HUES64 (cell line): ENCODE data around the gene DDX49.

Source experiments
- H3K27ac ChIP-seq: 2 replicates; pipeline ENCODE4 v1.7.0; 2013; ENCODE audit warnings: low read depth, low read length, inconsistent platforms
- H3K27me3 ChIP-seq: 2 replicates; pipeline ENCODE4 v1.6.1; 2013; ENCODE audit warnings: mild to moderate bottlenecking, low read length; ENCODE audit not compliant: insufficient read depth
- H3K36me3 ChIP-seq: 2 replicates; pipeline ENCODE4 v1.6.1; 2013; ENCODE audit warnings: mild to moderate bottlenecking, low read length; ENCODE audit not compliant: insufficient read depth
- H3K4me1 ChIP-seq: 2 replicates; pipeline ENCODE4 v1.6.1; 2013; ENCODE audit warnings: mild to moderate bottlenecking, low read length, moderate library complexity; ENCODE audit not compliant: insufficient read depth
- H3K4me3 ChIP-seq: 2 replicates; pipeline ENCODE4 v1.5.1; 2013; ENCODE audit warnings: mild to moderate bottlenecking, low read length, moderate library complexity
- H3K9ac ChIP-seq: 2 replicates; pipeline ENCODE4 v1.6.1; 2013; ENCODE audit warnings: mild to moderate bottlenecking, low read depth, low read length
- H3K9me3 ChIP-seq: 2 replicates; pipeline ENCODE4 v1.6.1; 2013; ENCODE audit warnings: low read depth, low read length; ENCODE audit not compliant: insufficient read depth
- WGBS: fragments of 150-250, 120-280 bp; methylation state at CpG from one replicate; pipeline ENCODE4 v1.1.7; 2013; ENCODE audit warnings: missing lambda C conversion rate; 5-methylcytosine and 5-hydroxymethylcytosine counted together

The DDX49 gene

GRCh38 chr19:18920400-18920799 lies 885 bp downstream of the DDX49 start:
- Histone ChIP-seq H3K4me1 (0 out of 2 replicates have a peak, but pooled peaks cover 2% of the 10 kb centered on the region), H3K27ac (no peak overlapping the region), H3K9me3 (no peaks in the 10 kb centered on the region), H3K36me3 (peaks cover 32% of the 10 kb centered on the region), H3K4me3 (peak overlapping the region; percentile 99), H3K9ac (peak overlapping the region; percentile 81), H3K27me3 (no peaks in the 10 kb centered on the region)
- 75% methylated on average over 9 of the region's 9 CpGs for WGBS

- no peak overlapping the region for H3K9ac ChIP-seq
- 0 out of 2 replicates have a peak, but pooled peaks cover 2% of the 10 kb centered on the region for H3K4me1 ChIP-seq
- 95% methylated on average over 17 of the region's 17 CpGs for WGBS
- peaks cover 41% of the 10 kb centered on the region for H3K36me3 ChIP-seq
- H3K27me3 ChIP-seq = no peaks in the 10 kb centered on the region
- H3K9me3 ChIP-seq = no peaks in the 10 kb centered on the region
- H3K27ac ChIP-seq = no peak overlapping the region
- H3K4me3 ChIP-seq = no peak overlapping the region
These were observed 2.1 kb downstream of the DDX49 start for GRCh38 chr19:18921593-18921992.

- H3K4me3 ChIP-seq = no peak overlapping the region
- WGBS = 93% methylated on average over 29 of the region's 29 CpGs
- no peak overlapping the region for H3K27ac ChIP-seq
- H3K27me3 ChIP-seq = no peaks in the 10 kb centered on the region
- H3K4me1 ChIP-seq = 0 out of 2 replicates have a peak, but pooled peaks cover 2% of the 10 kb centered on the region
- peaks cover 45% of the 10 kb centered on the region for H3K36me3 ChIP-seq
- no peaks in the 10 kb centered on the region for H3K9me3 ChIP-seq
- H3K9ac ChIP-seq = no peak overlapping the region
These were observed 2.9 kb downstream of the DDX49 start for GRCh38 chr19:18922228-18922985.

- 0 out of 2 replicates have a peak, but pooled peaks cover 2% of the 10 kb centered on the region for H3K4me1 ChIP-seq
- no peaks in the 10 kb centered on the region for H3K9me3 ChIP-seq
- H3K27me3 ChIP-seq = no peaks in the 10 kb centered on the region
- H3K4me3 ChIP-seq = no peak overlapping the region
- H3K27ac ChIP-seq = no peak overlapping the region
- 96% methylated on average over 15 of the region's 15 CpGs for WGBS
- no peak overlapping the region for H3K9ac ChIP-seq
- peaks cover 61% of the 10 kb centered on the region for H3K36me3 ChIP-seq
These were observed 5.2 kb downstream of the DDX49 start for GRCh38 chr19:18924684-18925213.

- H3K36me3 ChIP-seq = peaks cover 50% of the 10 kb centered on the region
- H3K4me3 ChIP-seq = no peak overlapping the region
- peaks cover 4% of the 10 kb centered on the region; the same call in 1 of the 2 replicates for H3K4me1 ChIP-seq
- no peaks in the 10 kb centered on the region for H3K9me3 ChIP-seq
- no peaks in the 10 kb centered on the region for H3K27me3 ChIP-seq
- WGBS = 94% methylated on average over 26 of the region's 26 CpGs
- no peak overlapping the region for H3K9ac ChIP-seq
- no peak overlapping the region for H3K27ac ChIP-seq
These were observed 8.7 kb downstream of the DDX49 start for GRCh38 chr19:18928018-18928805.

GRCh38 chr19:18929311-18929710 lies 9.8 kb downstream of the DDX49 start:
- H3K27ac ChIP-seq = no peak overlapping the region
- WGBS = 96% methylated on average over 25 of the region's 25 CpGs
- H3K9me3 ChIP-seq = no peaks in the 10 kb centered on the region
- no peak overlapping the region for H3K9ac ChIP-seq
- no peak overlapping the region for H3K4me3 ChIP-seq
- H3K4me1 ChIP-seq = peaks cover 6% of the 10 kb centered on the region; the same call in 1 of the 2 replicates
- H3K27me3 ChIP-seq = no peaks in the 10 kb centered on the region
- peaks cover 46% of the 10 kb centered on the region for H3K36me3 ChIP-seq

- 80% methylated on average over 34 of the region's 34 CpGs for WGBS
- Histone ChIP-seq H3K36me3 (peaks cover 35% of the 10 kb centered on the region; the same call in 1 of the 2 replicates), H3K9ac (no peak overlapping the region), H3K27me3 (no peaks in the 10 kb centered on the region), H3K4me3 (0 out of 2 replicates have a peak overlapping the region, but pooled peaks have one; percentile 31), H3K4me1 (peaks cover 6% of the 10 kb centered on the region; the same call in 1 of the 2 replicates), H3K9me3 (no peaks in the 10 kb centered on the region), H3K27ac (no peak overlapping the region)
These were observed 12.0 kb downstream of the DDX49 start for GRCh38 chr19:18931316-18932162.

- peak overlapping the region; percentile 59 for H3K4me3 ChIP-seq
- H3K4me1 ChIP-seq = peaks cover 6% of the 10 kb centered on the region; the same call in 1 of the 2 replicates
- H3K27ac ChIP-seq = no peak overlapping the region
- no peak overlapping the region; the same call in 1 of the 2 replicates for H3K9ac ChIP-seq
- H3K36me3 ChIP-seq = peaks cover 31% of the 10 kb centered on the region; the same call in 1 of the 2 replicates
- H3K9me3 ChIP-seq = no peaks in the 10 kb centered on the region
- no peaks in the 10 kb centered on the region for H3K27me3 ChIP-seq
- WGBS = 5% methylated on average over 37 of the region's 37 CpGs
These were observed 12.8 kb downstream of the DDX49 start for GRCh38 chr19:18932216-18932841.

GRCh38 chr19:18933297-18933696 lies 13.8 kb downstream of the DDX49 start:
- H3K9me3 ChIP-seq = no peaks in the 10 kb centered on the region
- H3K27ac ChIP-seq = no peak overlapping the region
- H3K36me3 ChIP-seq = peaks cover 24% of the 10 kb centered on the region
- 77% methylated on average over 13 of the region's 13 CpGs for WGBS
- H3K4me3 ChIP-seq = peak overlapping the region; percentile 45; the same call in 1 of the 2 replicates
- H3K9ac ChIP-seq = no peak overlapping the region
- H3K27me3 ChIP-seq = no peaks in the 10 kb centered on the region
- peaks cover 6% of the 10 kb centered on the region; the same call in 1 of the 2 replicates for H3K4me1 ChIP-seq

- H3K4me1 ChIP-seq = peaks cover 14% of the 10 kb centered on the region; the same call in 1 of the 2 replicates
- peaks cover 3% of the 10 kb centered on the region; the same call in 1 of the 2 replicates for H3K27me3 ChIP-seq
- H3K4me3 ChIP-seq = peak overlapping the region; percentile 74
- WGBS = 92% methylated on average over 3 of the region's 3 CpGs
- peaks cover 15% of the 10 kb centered on the region for H3K36me3 ChIP-seq
- no peaks in the 10 kb centered on the region for H3K9me3 ChIP-seq
- no peak overlapping the region for H3K9ac ChIP-seq
- no peak overlapping the region for H3K27ac ChIP-seq
These were observed 19.6 kb downstream of the DDX49 start for GRCh38 chr19:18939163-18939562.
